Common myeloid progenitor, CD34-positive (primary cell): Measurements from ENCODE around the gene F3.

Experiments used
- CTCF ChIA-PET: fragments of 350-600 bp; sonication (Branson Sonifier 250); formaldehyde crosslinking; loops from one replicate; lab custom pipeline; 2021; ENCODE audit warnings: antibody characterized with exemption; lab: Charles Lee
- POLR2A ChIA-PET: fragments of 350-600 bp; sonication (Branson Sonifier 250); formaldehyde crosslinking; loops from one replicate; lab custom pipeline; 2021; ENCODE audit warnings: antibody characterized with exemption; lab: Charles Lee
- DNase-seq, 3 donors: peaks; one replicate each; pipeline versions ENCODE4 v3.0.0 to v3.0.0-alpha.2; 2013
- H3K27ac ChIP-seq, 2 experiments: 1 replicate in 1 of 2; 2 replicates in 1 of 2; pipeline ENCODE4 v1.7.0; 2013; ENCODE audit warnings: inconsistent platforms in 2 of 2, low read length in 2 of 2, mild to moderate bottlenecking in 2 of 2, low read depth in 1 of 2, moderate library complexity in 1 of 2; ENCODE audit not compliant: severe bottlenecking in 2 of 2, insufficient read depth in 1 of 2, poor library complexity in 1 of 2
- H3K27me3 ChIP-seq, 5 experiments: replicated peaks in 2 of 5; 1 replicate in 3 of 5; 2 replicates in 2 of 5; pipeline versions ENCODE4 v1.6.1 to v1.7.0; 2013; ENCODE audit warnings: low read length in 4 of 5, mild to moderate bottlenecking in 2 of 5, moderate library complexity in 2 of 5, inconsistent platforms in 1 of 5; ENCODE audit not compliant: insufficient read depth in 5 of 5, control insufficient read depth in 4 of 5
- H3K36me3 ChIP-seq, 4 experiments: 1 replicate in 2 of 4; 2 replicates in 2 of 4; pipeline versions ENCODE4 v1.6.1 to v1.7.0; 2013; ENCODE audit warnings: low read length in 3 of 4, control low read depth in 1 of 4, mild to moderate bottlenecking in 1 of 4; ENCODE audit not compliant: control insufficient read depth in 4 of 4, insufficient read depth in 4 of 4
- H3K4me1 ChIP-seq, 4 experiments: 1 replicate in 3 of 4; 2 replicates in 1 of 4; pipeline versions ENCODE4 v1.6.1 to v1.7.1; 2013; ENCODE audit warnings: low read length in 3 of 4, mild to moderate bottlenecking in 3 of 4, control low read depth in 1 of 4, inconsistent platforms in 1 of 4, moderate library complexity in 1 of 4; ENCODE audit not compliant: control insufficient read depth in 4 of 4, insufficient read depth in 4 of 4; ENCODE audit errors: control extremely low read depth in 1 of 4
- H3K4me3 ChIP-seq, 7 experiments: 1 replicate in 4 of 7; 2 replicates in 3 of 7; pipeline versions ENCODE4 v1.5.1 to v1.7.0; 2013; ENCODE audit warnings: mild to moderate bottlenecking in 7 of 7, low read length in 6 of 7, moderate library complexity in 6 of 7, inconsistent platforms in 2 of 7, low read depth in 2 of 7, control low read depth in 1 of 7; ENCODE audit not compliant: insufficient read depth in 4 of 7, control insufficient read depth in 1 of 7; ENCODE audit errors: extremely low read depth in 1 of 7
- H3K9me3 ChIP-seq, 5 experiments: 1 replicate in 4 of 5; 2 replicates in 1 of 5; pipeline versions ENCODE4 v1.6.1 to v1.7.1; 2013; ENCODE audit warnings: low read length in 4 of 5, mild to moderate bottlenecking in 2 of 5, inconsistent platforms in 1 of 5, low read depth in 1 of 5, moderate library complexity in 1 of 5; ENCODE audit not compliant: control insufficient read depth in 4 of 5, insufficient read depth in 2 of 5; ENCODE audit errors: control extremely low read depth in 1 of 5
- WGBS: methylation state at CpG from one replicate; pipeline ENCODE4 v1.1.5; 2013; ENCODE audit not compliant: insufficient coverage; 5-methylcytosine and 5-hydroxymethylcytosine counted together

Gene F3

DNA sequence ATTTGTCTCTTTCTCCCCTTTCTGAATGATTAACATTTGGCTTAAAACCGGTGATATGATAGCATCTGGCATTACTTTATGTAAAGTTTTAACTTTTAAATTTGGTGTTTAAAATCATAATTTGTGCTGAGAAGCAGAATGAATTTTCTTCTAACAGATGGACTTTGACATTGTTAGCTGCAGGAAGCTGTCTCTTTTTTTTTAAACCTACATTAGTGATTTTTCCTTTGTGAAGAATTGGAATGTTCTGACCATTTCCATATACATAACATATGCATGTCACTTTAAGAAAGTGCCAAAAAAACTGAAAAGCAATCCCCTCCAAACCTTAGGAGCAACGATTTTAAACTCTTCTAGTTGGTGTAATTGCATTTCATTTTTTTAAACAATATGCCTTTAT, 22.2 kb downstream of the F3 start:
- no CpG with 5 or more reads among the region's 2 CpGs for WGBS
- H3K27me3 ChIP-seq = no peaks in the 10 kb centered on the region
- CTCF ChIA-PET = interaction anchor here (0.6 to 20.9 kb wide), 4 partner anchors 41 to 335 kb away, joined by 3 to 321 read pairs (median 3); no protein-coding TSS in a partner anchor
- DNase-seq = no peak
- POLR2A ChIA-PET = no interaction called here
- peaks cover 0 to 9% (median 3%) of the 10 kb centered on the region in 4 experiments for H3K36me3 ChIP-seq
- no peaks in the 10 kb centered on the region for H3K9me3 ChIP-seq
- no peak overlapping the region for H3K27ac ChIP-seq
- no peak overlapping the region for H3K4me3 ChIP-seq
- H3K4me1 ChIP-seq = peaks cover 0 to 2% (median 0%) of the 10 kb centered on the region in 4 experiments

DNA sequence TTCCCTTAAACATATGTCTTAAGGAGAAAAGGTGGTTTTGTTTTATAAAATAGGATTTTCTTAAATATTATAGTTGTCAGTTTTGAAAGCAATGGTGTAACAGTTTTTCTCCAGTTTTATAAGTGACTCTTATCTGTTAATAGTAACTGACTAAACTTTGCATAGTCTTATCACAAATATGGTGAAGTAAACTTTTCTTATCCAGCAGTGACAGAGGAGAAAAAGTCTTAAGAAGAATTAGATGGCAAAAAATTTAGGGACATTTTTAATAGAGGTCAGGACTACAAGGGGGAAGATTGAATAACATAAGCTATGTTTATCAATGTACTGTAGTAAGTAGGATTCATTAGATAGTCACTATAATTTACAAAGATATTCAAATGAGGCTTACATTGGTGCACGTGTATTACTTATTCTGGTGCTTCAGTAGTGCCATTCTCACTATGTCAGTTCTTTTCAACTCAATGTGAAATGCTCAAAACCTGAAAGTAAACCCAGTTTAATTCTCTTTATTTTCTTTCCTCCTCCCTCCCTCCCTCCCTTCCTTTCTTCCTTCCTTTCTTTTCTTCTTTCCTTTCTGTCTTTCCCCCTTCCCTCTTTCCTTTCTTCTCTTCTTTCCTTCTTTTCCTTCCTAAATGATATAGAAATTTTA, 26.1 kb downstream of the F3 start:
- DNase-seq = no peak
- Histone ChIP-seq H3K9me3 (no peaks in the 10 kb centered on the region), H3K4me1 (peaks cover 0 to 7% (median 1%) of the 10 kb centered on the region in 4 experiments), H3K27ac (no peak overlapping the region), H3K4me3 (no peak overlapping the region), H3K27me3 (no peaks in the 10 kb centered on the region), H3K36me3 (peaks cover 0 to 9% (median 3%) of the 10 kb centered on the region in 4 experiments)
- CTCF ChIA-PET = interaction anchor here (0.6 to 20.9 kb wide), 8 partner anchors 8 to 339 kb away, joined by 3 to 321 read pairs (median 5); no protein-coding TSS in a partner anchor
- POLR2A ChIA-PET = no interaction called here
- 100% methylated on average over 1 of the region's 1 CpG for whole genome bisulfite sequencing

DNA sequence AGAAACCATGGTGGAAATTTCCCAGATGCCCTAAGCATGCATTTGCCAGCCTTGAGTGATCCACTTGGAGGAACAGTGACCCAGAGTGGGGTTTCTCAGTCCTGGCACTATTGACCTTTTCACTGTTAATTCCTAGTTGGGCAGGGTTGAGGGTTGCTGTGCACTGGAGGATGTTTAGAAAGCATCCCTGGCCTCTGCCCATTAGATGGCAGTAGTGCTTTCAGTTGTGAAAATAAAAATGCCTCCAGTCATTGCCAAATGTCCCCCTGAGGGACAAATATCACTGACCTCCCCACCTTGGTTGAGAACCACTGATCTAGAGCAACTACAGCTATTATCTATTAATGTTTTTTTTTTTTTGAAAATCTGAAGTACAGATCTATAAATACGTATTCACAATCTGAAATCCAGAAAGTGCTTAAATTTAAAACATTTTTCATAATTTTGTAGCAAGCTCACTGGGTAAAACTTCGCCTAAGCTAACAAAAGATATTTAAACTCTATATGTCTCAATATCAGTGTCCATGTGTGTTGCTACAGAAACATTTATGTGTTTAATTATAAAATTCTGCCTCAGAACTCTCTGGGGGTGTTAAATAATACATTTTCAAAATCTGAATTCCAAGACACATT, 27.3 kb downstream of the F3 start:
- POLR2A ChIA-PET = no interaction called here
- Histone ChIP-seq H3K36me3 (peaks cover 0 to 9% (median 2%) of the 10 kb centered on the region in 4 experiments), H3K4me3 (no peak overlapping the region), H3K4me1 (peaks cover 0 to 7% (median 1%) of the 10 kb centered on the region in 4 experiments), H3K27me3 (no peaks in the 10 kb centered on the region), H3K9me3 (no peaks in the 10 kb centered on the region), H3K27ac (no peak overlapping the region)
- peak; percentile 28 to 49 (median 37) for DNase-seq
- no CpG with 5 or more reads among the region's 2 CpGs for whole genome bisulfite sequencing
- CTCF ChIA-PET = interaction anchor here (0.6 to 20.9 kb wide), 12 partner anchors 10 to 527 kb away, joined by 3 to 321 read pairs (median 4); no protein-coding TSS in a partner anchor

DNA sequence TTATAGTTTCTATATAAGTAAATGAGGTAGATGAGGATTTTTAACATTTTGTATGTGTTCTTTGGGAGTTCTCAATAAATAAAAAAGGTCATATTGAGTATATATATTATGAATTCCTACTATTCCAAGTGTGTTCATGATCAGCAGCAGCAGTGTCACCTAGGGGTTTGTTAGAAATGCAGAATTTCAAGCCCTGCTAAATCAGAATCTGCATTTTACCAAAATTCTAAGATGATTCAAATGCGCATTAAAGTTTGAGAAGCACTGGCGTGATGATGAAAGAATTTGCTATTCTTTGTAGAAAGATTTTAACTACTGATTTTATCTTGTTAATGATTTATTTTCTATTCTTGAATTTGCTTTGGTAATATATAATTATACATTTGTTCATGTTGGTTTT, 28.7 kb downstream of the F3 start:
- peaks cover 0 to 7% (median 1%) of the 10 kb centered on the region in 4 experiments for H3K4me1 ChIP-seq
- no peak overlapping the region for H3K4me3 ChIP-seq
- H3K27me3 ChIP-seq = no peaks in the 10 kb centered on the region
- DNase-seq = no peak
- H3K9me3 ChIP-seq = no peaks in the 10 kb centered on the region
- ChIA-PET CTCF (interaction anchor here (0.6 to 20.9 kb wide), 5 partner anchors 9 to 588 kb away, joined by 3 to 321 read pairs (median 6); no protein-coding TSS in a partner anchor), POLR2A (interaction anchor here (0.7 kb wide), 1 partner anchor 16 kb away, joined by 3 read pairs; no protein-coding TSS in a partner anchor)
- H3K27ac ChIP-seq = no peak overlapping the region
- no CpG with 5 or more reads among the region's 2 CpGs for WGBS
- peaks cover 0 to 7% (median 3%) of the 10 kb centered on the region in 4 experiments for H3K36me3 ChIP-seq

DNA sequence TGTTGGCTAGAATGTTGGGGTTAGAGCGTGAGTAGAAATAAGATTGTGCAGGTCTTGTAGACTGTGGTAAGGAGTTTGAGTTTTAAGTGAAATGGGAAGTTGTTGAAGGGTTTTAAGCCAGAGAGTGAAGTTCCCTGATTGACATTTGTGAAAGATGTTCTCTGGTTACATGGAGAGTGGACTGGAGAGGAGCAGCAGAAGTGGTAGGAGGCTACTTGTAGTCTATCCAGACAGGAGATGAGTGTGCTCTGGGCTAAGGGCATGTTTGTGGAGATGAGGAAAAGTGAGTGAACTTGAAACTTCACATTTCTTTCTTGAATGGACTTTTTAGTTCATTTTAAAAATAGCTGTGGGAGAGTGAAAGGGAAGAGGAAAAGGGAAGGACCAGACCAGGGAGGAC, 37.0 kb downstream of the F3 start:
- Histone ChIP-seq H3K4me1 (no peaks in the 10 kb centered on the region), H3K36me3 (peaks cover 4 to 25% (median 12%) of the 10 kb centered on the region in 4 experiments), H3K4me3 (no peak overlapping the region), H3K27me3 (no peaks in the 10 kb centered on the region), H3K9me3 (no peaks in the 10 kb centered on the region), H3K27ac (no peak overlapping the region)
- 88% methylated on average over 1 of the region's 1 CpG for WGBS
- no peak for DNase-seq
- CTCF ChIA-PET = interaction anchor here (0.7 to 1.0 kb wide), 3 partner anchors 23 to 299 kb away, joined by 3 read pairs; no protein-coding TSS in a partner anchor
- POLR2A ChIA-PET = no interaction called here

GRCh38 chr1:94503153-94503552, 38.4 kb downstream of the F3 start:
- Histone ChIP-seq H3K4me1 (no peaks in the 10 kb centered on the region), H3K27me3 (no peaks in the 10 kb centered on the region), H3K27ac (no peak overlapping the region), H3K9me3 (no peaks in the 10 kb centered on the region), H3K36me3 (peaks cover 11 to 32% (median 18%) of the 10 kb centered on the region in 4 experiments), H3K4me3 (no peak overlapping the region)
- no peak for DNase-seq
- ChIA-PET CTCF (interaction anchor here (0.8 to 3.0 kb wide), 4 partner anchors 10 to 302 kb away, joined by 3 to 16 read pairs (median 6); partner anchors contain the start of gene F3), POLR2A (no interaction called here)
- 95% methylated on average over 4 of the region's 4 CpGs for WGBS
